ENCODE data around the gene MEIS2.

The MEIS2 gene

DNA sequence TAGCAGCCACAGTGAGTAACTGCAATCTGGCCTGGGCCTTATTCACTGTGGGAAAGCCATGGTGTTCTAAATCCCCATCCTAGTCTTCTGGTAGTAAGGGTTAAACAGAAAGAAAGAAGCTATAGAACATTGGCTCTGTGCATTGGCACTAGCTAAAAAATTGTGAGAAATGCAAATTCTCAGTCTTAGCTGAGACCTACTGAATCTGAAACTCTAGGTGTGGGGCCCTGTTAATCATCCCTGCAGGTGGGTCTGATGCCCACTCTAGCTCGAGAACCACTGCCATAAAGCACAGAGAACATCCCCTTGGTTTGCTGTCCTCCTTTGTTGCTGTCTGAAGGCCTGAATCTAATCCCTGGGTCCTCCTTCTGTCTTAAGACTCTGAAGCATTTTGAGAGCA lies 59.3 kb downstream of the MEIS2 start:
- no peak for DNase-seq (ENCODE audit: low read depth in 2 of 2)

DNA sequence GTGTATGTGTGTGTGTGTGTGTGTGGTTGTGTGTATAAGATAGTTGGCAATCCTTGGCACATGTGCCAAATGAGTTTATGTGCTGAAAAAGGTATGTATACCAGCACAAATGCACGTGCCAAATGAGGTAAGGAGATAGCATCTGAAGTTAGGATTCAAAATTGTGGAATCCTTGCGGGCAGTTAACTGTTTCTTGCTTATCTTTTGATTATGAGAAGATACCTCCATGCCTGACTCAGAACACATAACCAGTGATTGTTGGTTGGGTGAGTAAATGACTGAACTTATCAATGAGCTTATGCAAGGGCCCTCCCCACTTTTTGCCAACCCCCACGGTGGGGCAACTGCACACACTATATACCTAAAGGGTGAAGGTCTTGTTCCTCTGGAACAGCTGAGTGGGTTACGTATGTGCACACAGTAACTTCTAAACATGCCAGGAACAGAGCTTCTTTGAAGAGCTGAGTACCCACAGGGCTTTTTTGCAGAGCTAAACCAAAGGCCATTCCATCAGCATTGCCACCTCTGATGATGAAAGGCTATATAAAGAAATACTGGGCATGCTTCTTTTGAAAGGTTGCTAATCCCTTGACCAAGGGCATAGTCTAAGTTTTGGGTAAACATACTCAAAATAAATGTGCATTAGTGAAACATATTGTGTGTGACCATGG lies 60.1 kb downstream of the MEIS2 start:
- no peak for DNase-seq (ENCODE audit: low read depth in 2 of 2)

DNA sequence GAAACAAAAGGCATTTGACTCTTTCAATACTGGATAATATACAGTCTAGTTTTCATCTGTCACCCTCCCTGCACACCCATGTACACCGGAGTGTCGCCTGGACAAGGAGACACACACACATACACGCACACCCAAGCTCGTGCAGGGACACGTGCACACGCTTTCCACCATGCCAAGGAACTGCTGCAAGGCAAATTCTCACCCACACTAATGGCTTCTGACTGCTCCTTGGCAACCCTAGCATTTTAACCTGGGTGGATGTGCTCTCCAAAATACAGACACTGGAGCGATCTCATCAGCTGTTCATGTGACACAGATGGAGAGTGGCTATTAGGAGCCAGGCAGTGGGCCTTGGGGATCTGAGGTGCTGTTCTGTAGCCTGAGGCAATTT lies 61.6 kb downstream of the MEIS2 start:
- no peak for DNase-seq (ENCODE audit: low read depth in 2 of 2)

DNA sequence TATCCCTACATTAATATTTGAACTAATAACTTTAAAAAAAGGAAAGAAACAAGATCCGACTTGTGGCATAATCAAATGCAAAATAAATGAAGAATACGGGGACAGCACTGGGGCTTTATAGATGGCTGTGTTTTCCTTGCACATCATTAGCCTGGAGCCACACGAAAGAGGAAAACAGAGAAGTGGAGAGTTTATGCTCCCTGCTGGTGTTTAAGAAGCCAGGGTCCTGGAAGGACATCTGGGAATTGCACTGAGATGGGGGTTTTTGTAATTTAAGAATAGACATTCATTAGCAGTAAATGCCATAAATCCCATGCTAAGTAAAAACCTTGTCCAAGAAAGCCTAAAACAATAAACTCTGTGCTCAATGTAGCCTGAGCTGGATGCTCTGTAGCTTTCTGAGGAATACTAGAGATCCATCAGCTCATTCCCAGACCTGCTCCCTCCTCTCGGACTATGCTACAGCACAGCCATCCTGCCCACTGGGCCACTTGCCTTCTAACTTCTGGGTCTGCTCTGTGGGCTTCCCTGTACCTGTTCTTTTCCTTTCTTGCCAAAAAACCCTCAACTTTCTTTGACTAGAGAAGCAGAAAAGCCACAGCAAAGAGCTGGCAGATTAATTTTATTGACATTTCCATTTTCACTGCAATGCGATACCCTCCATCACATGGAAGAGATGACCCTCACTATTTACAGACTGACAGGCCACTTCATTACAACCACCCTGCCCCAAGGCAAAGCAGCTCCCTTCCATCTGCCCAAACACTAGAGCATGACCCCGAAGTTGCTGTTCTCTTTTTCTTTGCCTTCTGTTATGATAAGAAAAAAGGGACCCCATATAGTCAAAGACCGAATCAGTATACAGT lies 62.3 kb downstream of the MEIS2 start:
- DNase-seq (ENCODE audit: low read depth in 2 of 2), result no peak

DNA sequence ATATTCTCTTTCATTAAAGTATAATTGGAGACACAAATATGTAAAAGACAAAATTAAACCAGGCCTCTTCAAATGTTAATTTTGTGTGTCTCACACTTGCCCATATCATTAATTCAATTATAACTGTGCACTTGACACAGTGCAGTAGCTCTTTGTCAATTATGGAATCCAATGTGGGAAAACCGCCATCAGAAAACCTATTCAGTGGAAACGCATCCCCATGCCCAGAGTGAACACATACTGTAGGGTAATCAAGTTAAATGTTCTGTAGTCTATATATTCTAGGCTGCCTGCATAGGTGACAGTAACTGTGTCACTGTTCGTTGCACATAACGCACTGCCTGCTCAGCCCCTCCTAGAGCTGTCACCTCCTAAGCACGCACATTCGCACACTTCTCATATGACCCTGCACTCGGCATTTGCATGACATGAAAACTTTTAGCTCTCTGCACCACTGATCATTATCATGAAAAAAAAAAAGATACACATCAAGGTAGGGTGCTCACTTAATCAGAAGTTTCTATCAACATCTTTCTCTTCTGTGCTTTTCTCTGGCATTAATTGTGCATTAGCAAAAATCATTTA lies 63.2 kb downstream of the MEIS2 start:
- DNase-seq (ENCODE audit: low read depth in 2 of 2), result no peak

DNA sequence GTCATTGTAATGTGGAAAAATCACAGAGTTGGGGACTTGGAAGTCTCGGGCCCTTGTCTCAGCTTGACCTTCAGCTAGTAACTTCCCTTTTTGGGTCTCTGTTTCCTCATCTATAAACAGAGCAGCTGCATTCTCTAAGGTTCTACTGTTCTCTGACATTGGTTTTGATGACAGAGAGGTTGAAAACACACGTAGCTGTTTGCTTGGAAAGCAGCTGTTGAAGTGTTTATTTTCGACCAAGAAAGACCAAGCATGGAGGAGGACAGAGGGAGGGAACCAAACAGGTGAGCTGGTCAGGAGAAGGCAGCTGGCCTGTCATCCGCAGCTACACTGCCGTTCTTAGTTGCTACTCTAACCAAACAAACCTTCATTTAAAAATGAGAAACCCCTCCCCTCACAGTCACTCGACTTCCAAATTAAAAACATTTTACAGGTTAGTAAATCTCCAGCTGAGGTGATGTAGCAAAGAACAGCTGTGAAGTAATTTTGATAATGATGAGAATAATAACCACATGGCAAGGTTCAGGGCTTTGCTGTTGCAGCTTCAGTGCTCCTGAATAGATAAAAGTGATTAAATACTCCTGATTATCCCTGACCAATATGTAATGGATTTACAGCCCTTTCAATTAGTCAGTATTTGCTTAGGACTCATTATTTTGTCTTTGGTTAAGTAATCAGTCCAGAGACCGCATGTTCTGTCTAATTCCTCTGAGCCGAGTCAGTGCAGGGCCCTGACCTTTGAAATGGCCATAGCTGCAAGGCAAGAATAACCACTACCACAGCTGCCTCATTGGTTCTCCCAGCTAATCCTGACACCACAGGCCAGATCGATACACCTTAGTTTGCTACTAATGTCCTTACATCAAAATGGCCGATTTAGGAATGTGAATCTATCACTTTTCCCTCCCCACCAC lies 65.3 kb downstream of the MEIS2 start:
- no peak for DNase-seq (ENCODE audit: low read depth in 2 of 2)

DNA sequence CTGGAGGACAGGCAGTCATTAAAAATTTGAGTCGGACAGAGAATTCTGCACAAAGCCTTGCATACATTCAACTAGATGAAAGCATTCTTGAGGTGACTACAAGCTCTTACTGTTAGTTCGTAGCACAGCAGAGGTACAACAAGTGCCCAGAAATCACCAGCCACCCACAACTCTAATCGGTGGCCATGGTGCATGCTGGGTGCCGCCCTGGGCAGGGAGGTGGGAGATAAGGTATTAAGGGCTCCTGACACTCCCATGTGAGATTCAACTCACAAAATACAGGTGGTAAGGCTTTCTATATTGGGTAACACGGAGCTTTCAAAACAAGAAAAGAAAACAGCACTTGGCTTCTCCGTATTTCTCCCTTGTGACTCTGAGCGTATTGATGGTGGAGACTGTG lies 66.0 kb downstream of the MEIS2 start:
- no peak for DNase-seq (ENCODE audit: low read depth in 2 of 2)

DNA sequence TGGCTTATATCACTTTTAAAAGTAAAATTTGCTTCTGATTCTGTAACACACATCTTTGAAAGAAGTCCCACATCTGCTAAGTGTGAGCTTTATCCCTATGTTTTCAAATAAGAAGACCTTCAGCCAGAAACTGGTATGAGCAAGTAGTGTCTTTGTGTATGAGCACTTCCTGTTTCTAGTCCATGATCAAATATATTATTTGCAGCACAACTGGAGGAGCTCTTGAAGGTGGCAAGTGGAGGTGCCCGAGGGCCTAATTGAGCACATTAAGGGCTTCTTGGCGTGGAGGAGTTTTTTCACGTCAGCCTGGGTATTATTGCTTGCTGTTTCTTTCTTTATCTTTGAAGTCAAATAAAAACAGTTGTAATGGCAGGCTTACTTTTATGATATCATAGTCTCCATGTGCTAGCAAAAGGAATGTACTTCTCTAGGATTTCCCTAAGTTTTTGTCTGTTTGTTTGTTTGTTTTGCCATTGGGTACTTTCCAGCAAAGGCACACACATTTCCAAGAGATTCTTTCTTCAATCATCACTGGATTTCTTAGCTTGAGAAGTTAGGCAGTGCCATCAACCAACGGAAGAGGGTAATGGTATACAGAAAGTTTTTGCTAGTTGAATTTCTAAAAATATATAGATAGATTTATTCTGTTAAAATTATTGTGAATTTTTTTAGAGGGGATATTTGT lies 68.1 kb downstream of the MEIS2 start:
- DNase-seq (ENCODE audit: low read depth in 2 of 2), result no peak

DNA sequence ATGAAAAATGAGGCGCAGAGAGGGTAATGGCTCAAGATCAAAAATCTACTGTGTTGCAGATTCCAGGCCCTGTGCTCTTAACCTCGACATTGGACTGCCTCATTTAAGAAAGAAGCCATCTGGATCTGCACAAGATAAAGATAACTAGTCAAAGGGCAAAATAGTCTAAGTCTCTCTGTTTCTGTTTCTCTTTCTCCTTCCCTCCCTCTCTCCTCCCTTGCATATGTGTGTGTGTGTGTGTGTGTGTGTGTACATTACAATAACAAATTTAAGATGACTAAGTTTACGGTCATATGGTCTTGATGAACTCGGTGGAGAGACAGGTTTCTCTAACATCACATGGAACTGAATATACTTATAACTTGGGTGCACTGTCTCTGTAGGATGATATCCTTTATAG lies 69.2 kb downstream of the MEIS2 start:
- no peak for DNase-seq (ENCODE audit: low read depth in 2 of 2)

DNA sequence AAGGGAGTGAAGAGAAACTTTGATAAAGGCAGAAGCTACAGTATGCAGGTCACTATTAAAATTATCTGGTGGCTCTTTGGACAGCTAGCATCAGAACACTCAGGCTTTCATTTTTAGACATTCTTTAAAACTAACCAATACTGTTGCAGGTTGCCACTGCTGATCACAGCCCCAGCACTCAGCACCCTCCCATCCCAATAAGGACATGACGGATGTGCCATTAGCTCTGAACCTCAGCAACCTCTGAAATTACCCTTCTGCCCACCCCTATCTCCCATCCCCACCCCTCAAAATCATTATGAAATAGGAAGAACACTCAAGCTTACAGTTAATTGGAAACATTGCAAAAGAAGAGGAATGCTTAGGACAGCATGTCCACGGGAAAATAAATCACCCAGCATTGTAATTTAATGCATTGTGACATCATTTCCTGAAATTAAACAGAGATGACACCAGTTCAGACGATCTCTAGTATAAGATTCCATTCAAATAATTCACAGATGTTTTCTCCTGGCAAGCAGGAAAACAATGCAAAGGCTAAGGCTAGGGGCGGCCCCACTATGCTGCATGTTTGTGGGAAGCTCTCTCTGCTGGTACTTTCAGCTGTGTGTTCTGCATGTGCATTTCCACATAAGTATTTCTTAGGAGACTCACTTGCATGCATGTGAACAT lies 71.6 kb downstream of the MEIS2 start:
- DNase-seq (ENCODE audit: low read depth in 2 of 2), result no peak

DNA sequence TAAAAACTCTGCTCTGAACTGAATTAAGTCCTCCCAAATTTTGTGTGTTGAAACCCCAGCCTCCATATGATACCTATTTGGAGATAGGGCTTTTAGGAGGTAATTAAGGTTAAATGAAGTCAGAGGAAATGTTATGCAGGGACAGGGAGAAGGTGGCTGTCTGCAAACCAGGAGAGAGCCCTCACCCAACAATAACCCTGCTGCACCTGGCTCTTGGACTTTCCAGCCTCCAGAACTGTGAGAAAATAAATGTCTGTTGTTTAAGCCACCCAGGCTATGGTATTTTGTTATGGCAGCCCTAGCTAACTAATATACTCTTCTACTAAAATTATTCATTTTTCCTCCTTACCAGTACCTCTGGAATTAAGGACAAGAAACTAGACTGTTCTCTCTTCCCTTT lies 79.5 kb downstream of the MEIS2 start:
- no peak for DNase-seq (ENCODE audit: low read depth in 2 of 2)

DNA sequence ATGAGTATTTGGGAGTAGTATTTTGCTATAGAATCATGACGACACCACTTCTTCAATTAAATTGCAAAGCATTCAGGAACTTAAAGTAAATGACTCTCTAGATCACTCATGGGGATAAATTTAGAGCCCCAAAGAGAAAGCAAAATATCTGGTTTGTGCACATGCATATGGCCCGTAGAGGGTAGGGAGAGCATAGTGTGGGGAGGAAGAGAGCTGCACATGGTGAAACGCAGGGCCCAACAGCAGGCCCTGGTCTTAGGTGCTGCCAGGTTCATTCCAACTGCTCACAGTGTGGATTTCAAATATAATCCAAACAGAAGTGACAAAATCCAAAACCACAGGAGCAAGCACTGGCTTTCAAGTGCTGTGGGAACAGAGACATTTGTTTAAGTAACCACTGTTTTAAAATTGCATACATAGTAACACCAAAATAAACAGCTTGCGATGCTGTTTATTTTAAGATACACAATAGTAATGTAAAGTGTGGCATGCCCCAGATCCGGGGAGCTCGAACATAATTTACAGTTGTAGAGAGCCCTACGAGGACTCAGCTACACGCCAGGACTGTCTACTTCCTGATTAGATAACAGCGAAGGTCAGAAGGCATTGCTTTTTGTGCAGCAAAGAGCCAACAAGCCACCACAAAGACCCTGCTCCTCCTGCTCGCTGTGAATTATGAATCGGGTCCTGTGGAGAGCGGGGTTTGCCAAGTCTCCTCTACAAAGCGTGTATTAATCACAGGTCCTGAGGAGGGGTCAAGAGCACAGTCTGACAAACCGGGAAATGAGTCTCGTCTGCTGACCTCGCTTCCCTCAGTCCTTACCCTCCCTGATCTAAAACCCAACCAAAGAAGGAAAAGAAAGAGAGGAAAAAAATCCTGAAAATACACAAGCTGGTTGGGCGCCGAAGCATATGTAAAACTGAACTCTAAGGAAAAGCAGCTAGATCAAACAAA lies 80.6 kb downstream of the MEIS2 start:
- DNase-seq (ENCODE audit: low read depth in 2 of 2), result no peak

DNA sequence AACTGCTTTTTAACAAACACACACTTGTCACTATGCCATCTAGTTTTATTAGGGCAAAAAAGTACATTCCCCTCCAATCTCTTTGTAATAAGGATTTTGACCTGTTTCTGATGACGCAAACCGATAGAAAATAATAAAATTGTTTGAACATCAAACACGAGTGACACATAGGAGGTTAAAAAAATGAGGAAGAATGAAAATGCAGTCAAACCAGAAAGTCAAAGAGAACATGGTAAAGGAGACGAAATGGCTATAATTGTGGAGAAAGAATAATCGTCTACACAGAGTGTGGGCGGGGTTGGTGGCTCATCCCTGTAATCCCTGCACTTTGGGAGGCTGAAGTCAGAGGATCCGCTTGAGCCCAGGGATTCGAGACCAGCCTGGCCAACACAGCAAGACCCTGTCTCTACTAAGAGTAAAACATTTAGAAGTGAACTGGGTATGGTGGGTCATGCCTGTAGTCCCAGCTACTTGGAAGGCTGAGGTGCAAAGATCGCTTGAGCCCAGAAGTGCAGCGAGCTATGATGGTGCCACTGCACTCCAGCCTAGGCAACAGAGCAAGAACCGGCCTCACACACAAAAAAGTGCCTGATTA lies 83.2 kb downstream of the MEIS2 start:
- no peak for DNase-seq (ENCODE audit: low read depth in 2 of 2)

DNA sequence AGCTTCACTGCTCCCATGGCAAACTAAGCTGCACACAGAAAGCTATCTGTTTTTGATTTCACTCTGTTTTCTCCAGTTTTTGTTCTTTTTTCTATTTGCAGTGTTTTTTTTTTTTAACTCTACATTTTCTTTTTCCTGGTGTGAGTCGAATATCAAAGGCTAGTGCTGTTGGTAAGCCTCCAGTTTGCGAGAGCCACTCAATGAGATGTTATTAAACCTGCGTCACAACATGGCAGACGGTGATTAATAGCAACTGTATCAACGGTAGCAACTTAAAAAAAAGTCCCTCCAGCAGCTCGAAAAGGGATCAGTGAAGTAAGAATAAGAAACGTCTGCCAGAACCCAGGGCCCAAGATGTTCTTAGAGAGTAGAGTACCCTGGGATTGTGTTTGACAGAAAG lies 84.1 kb downstream of the MEIS2 start:
- no peak for DNase-seq (ENCODE audit: low read depth in 2 of 2)

DNA sequence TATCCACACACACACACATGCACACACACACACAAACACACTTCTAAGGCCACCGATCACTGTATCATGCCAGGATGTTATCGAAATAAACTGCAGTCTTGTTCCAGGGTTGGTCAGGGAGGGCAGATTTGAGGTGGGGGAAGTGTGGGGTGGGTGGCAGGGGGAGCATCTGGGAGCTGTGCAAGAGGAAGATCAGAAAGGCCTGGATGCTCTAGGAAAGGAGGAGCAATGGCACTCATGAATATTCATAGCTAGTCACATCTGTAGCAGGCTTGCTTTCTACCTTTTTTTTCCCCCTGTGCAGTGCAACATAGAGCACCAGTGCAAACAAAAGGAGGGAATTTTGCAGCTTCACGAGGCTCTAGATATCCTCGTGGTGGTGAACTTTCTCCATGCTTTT lies 84.9 kb downstream of the MEIS2 start:
- no peak for DNase-seq (ENCODE audit: low read depth in 2 of 2)

DNA sequence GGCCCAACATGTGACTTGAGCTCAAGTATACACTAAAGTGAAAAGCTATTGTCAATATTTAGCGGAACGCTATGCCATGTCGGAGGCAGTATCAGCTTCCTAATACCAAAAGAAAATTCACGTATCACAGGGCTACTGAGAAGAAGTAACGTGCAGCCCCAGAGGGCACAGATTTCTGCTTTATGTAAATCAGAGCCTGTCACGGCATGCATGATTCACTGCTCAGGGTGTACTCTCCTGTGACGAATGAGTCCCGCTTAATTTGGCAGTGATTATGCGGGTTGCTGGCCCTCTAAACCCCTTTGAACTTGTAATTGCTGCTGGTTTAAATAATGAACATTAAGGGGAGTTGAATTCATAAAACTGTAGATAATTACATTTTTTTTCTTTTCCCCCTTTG lies 85.3 kb downstream of the MEIS2 start:
- no peak for DNase-seq (ENCODE audit: low read depth in 2 of 2)

DNA sequence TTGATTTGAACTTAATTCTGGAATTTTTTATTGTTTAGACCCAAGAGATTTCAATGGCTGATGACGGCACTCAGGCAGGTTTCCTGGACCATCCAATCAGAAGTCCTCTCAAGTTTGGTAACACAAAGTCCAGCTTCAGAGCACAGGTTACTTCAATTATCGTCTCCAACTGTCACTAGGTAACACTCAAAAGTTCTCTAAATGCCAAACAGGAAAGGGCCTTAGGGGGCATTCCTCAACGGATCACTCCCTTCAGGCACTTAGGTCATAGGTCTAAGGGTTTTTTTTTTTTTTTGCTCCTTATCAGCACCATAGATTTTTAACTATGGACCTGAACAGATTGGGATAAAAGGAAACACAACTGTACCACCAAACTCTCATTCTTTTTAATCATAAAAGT lies 85.8 kb downstream of the MEIS2 start:
- no peak for DNase-seq (ENCODE audit: low read depth in 2 of 2)

DNA sequence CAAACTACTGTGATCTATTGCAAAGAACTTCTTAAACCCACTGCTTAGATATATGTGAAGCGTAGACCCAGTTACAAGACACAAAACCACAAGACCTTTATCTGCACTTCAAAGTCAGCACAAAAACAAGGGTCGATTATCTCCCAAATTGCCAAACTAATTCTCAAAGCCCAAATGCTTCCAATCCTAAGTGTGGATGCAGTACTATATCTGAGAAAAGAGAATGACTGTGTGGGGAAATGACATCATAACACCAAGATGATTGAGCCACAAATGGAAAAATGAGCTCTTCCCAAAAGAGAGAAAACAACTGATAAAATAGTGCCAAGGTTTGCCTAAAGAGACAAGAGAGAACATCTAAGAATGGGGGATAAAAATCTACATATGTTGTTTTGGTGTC lies 86.2 kb downstream of the MEIS2 start:
- DNase-seq (ENCODE audit: low read depth in 2 of 2), result no peak

DNA sequence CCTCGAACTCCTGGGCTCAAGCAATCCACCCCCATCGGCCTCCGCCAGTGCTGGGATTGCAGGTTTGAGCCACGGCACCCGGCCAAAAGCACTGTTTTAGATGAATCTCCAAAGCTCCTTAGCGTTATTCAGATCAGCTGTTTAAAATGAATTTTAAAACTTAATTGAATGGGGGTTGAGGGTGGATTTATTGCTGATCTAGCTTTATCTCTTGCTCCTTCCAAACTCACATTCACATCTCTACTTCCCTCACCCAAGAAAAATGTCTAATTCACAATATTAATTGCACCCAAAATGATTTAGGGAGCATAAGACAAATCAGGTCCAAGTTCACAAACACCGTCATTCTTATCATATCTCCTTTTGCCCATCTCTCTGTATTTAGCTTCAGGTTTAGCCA lies 89.8 kb downstream of the MEIS2 start:
- DNase-seq (ENCODE audit: low read depth in 2 of 2), result no peak
